GM10266 (cell line): ENCODE data around the gene PGK1.
A peak's percentile ranks its signal among the peaks of the same experiment; 100 is the strongest.
"Not testable (repeated sequence)": the region's sequence is repeated elsewhere in the genome, so short reads cannot be mapped to it uniquely, and the experiment has no call there.

Experiments used
- DNase-seq: peaks from one replicate; pipeline ENCODE4 v3.0.0; 2012; ENCODE audit errors: extremely low spot score
- TF ChIP-seq, protein P1 (sequence below): IDR thresholded peaks from 2 replicates; pipeline ENCODE4 v1.5.1; 2012; ENCODE audit warnings: mild to moderate bottlenecking, low read depth; ENCODE audit not compliant: control insufficient read depth, insufficient read depth; ENCODE audit errors: missing control alignments

PGK1 gene

GRCh38 chrX:78130396-78130795 is 26.3 kb downstream of the PGK1 start:
- TF ChIP-seq, protein P1, sequence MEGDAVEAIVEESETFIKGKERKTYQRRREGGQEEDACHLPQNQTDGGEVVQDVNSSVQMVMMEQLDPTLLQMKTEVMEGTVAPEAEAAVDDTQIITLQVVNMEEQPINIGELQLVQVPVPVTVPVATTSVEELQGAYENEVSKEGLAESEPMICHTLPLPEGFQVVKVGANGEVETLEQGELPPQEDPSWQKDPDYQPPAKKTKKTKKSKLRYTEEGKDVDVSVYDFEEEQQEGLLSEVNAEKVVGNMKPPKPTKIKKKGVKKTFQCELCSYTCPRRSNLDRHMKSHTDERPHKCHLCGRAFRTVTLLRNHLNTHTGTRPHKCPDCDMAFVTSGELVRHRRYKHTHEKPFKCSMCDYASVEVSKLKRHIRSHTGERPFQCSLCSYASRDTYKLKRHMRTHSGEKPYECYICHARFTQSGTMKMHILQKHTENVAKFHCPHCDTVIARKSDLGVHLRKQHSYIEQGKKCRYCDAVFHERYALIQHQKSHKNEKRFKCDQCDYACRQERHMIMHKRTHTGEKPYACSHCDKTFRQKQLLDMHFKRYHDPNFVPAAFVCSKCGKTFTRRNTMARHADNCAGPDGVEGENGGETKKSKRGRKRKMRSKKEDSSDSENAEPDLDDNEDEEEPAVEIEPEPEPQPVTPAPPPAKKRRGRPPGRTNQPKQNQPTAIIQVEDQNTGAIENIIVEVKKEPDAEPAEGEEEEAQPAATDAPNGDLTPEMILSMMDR, result no peak
- no peak for DNase-seq

DNA sequence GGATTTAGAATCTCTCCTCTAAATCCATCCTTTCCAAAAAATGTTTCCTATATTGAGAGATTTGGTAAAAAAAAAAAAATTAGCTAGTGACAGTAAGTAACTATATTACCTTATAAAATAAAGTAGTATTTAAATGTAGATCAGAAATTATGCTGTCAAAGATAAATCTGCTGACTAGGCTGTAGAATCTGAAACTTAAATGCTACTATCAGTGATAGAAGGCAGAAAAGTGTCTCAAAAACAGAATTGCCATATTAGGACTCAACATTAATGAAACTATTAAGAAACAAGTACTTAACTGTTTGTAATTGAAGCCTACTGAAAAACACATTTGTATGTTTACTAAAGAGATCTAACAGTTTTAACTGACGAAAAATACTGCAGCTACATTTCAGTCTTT is 27.1 kb downstream of the PGK1 start:
- DNase-seq, result no peak
- TF ChIP-seq, protein P1, result no peak

- DNase-seq, result no peak
- TF ChIP-seq, protein P1, result no peak
These were observed 29.4 kb downstream of the PGK1 start for GRCh38 chrX:78133238-78133960.

DNA sequence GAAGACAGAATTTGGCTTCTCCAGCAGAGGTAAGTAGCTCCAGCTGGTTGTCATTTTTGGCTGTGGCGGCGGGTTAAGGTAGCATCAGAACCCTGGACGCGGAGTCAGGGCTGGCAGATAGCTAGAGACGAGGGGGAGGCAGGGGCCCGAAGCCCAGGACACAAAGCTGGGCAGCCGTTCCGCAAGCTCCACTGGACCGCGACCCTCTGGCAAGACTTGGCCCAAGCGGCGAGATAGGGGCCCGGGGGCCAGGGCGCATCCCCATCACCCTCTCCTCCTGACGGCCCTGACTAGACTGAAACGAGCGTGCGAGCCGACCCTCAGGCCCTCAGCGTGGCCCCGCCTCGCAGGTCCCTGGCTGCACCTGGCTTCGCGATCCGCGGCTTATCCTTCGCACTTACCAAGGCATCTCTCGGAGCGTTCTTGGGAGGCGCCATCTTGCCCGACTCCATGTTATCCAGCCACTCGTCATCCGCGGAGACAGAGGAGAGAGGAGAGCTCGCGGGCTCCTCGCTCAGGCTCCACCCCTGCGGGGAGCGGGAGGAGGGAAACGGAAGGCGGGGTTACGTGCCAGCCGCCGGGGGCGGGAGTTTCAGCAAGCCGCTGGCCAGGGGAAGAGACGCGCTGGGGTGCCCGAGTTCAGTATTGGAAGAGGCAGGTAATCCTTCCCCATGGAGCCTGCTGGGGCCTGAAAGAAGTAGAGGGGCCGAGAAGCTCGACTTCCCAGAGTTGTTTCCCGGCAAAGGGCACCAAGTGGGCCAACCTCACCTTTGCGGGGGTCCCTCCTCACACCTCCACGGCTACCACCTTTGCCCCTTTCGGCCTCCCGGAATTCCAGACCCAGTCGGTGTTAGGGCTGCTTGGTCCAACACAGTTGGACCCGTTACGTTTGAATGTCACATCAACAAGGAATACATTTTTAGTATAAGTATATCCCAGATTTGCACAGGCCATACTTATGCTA is 35.4 kb downstream of the PGK1 start, which contains the start of gene TAF9B:
TAF9B (minus strand) TSS at position 491 of the 964 bp plus-strand sequence; CDS start at position 452, 39 bp downstream.
- peak; percentile 66 for DNase-seq
- TF ChIP-seq, protein P1, result no peak

- TF ChIP-seq, protein P1, result no peak
- DNase-seq, result no peak
These were observed 36.2 kb downstream of the PGK1 start for GRCh38 chrX:78140206-78140605.

DNA sequence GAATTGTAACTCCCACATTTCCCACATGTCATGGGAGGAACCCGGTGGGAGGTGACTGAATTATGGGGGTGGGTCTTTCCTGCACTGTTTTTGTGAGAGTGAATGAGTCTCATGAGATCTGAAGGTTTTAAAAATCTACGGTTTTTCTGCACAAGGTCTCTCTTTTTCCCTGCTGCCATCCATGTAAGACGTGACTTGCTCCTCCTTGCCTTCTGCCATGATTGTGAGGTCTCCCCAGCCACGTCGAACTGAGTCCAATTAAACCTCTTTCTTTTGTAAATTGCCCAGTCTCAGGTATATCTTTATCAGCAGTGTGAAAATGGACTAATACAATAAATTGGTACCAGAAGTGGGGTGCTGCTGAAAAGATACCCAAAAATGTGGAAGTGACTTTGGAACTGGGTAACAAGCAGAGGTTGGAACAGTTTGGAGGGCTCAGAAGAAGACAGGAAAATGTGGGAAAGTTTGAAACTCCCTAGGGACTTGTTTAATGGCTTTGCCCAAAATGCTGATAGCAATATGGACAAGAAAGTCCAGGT is 43.0 kb downstream of the PGK1 start:
- DNase-seq, result not testable (repeated sequence)

- not testable (repeated sequence) for DNase-seq
These were observed 53.3 kb downstream of the PGK1 start for GRCh38 chrX:78157373-78157772.

DNA sequence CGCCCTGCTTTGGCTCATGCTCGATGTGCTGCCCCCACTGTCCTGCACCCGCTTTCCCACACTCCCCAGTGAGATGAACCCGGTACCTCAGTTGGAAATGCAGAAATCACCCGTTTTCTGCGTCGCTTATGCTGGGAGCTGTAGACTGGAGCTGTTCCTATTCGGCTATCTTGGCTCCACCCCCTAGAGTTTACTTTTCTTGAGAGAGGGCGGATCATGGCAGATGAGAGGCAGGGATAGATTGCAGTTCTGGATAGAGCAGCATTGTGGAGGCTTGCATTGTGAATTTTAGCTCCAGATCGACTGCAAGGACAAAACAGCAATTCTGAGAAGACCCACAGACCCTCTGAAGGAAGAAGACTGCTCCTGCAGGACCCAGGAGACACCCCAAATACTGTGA is 53.8 kb downstream of the PGK1 start:
- not testable (repeated sequence) for DNase-seq

DNA sequence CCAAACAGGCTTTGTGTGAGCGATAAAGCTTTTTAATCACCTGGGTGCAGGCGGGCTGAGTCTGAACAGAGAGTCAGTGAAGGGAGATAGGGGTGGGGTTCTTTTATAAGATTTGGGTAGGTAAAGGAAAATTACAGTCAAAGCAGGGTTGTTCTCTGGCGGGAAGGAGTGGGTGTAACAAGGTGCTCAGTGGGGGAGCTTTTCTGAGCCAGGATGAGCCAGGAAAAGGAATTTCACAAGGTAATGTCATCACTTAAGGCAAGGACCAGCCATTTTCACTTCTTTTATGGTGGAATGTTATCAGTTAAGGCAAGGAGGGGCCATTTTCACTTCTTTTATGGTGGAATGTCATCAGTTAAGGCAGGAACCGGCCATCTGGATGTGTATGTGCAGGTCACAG is 56.7 kb downstream of the PGK1 start:
- DNase-seq, result not testable (repeated sequence)

DNA sequence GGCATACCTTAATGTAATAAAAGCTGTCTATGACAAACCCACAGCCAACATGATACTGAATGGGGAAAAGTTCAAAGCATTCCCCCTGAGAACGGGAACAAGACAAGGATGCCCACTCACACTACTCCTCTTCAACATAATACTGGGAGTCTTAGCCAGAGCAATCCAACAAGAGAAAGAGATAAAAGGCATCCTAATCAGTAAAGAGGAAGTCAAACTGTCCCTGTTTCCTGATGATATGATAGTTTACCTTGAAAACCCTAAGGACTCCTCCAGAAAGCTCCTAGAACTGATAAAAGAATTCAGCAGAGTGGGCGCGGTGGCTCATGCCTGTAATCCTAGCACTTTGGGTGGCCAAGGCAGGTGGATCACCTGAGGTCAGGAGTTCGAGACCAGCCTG is 59.1 kb downstream of the PGK1 start:
- not testable (repeated sequence) for DNase-seq
